Activated CD4-positive, alpha-beta memory T cell treated with anti-CD3 and anti-CD28 coated beads for 36 hours (primary cell): ENCODE data around the gene FRMD6. TPM values are rescaled to one million over a fixed set of nuclear protein-coding genes. Genes with fewer than 3 reads are reported as not detected.

ENCODE experiments used
- CTCF ChIA-PET: fragments of 350-600 bp; sonication (Branson Sonifier 250); formaldehyde crosslinking; loops from one replicate; lab custom pipeline; 2021; ENCODE audit warnings: antibody characterized with exemption, inconsistent platforms; lab: Charles Lee
- POLR2A ChIA-PET: fragments of 350-600 bp; sonication (Branson Sonifier 250); formaldehyde crosslinking; loops from one replicate; lab custom pipeline; 2021; ENCODE audit warnings: antibody characterized with exemption; lab: Charles Lee
- DNase-seq: peaks from one replicate; pipeline ENCODE4 v3.0.0-alpha.2; 2020
- H3K27ac Mint-ChIP-seq: one replicate; pipeline ENCODE4 v1.8.0; 2021; ENCODE audit warnings: mixed read lengths
- H3K27me3 Mint-ChIP-seq: one replicate; pipeline ENCODE4 v1.8.0; 2021; ENCODE audit warnings: mixed read lengths
- H3K36me3 Mint-ChIP-seq: one replicate; pipeline ENCODE4 v1.8.0; 2021; ENCODE audit warnings: mixed read lengths
- H3K4me1 Mint-ChIP-seq: one replicate; pipeline ENCODE4 v1.8.0; 2021; ENCODE audit warnings: low read depth, mixed read lengths
- H3K4me3 Mint-ChIP-seq: one replicate; pipeline ENCODE4 v1.8.0; 2021; ENCODE audit warnings: mild to moderate bottlenecking, mixed read lengths
- H3K9me3 Mint-ChIP-seq: one replicate; pipeline ENCODE4 v1.8.0; 2021; ENCODE audit warnings: mixed read lengths
- intact Hi-C: fragments of 100-400 bp; cut with micrococcal nuclease; formaldehyde crosslinking; loops from one replicate; pipeline ENCODE4 v1.15.1; 2023
- total RNA-seq, 2 experiments: library from RNA; stranded (reverse); gene quantifications; one replicate each; pipeline ENCODE4 v1.2.3, GENCODE V29; 2021

FRMD6 gene
- 1 to 10 TPM; 3.2 to 3.4 TPM for total RNA-seq

- H3K9me3 Mint-ChIP-seq = no peaks in the 10 kb centered on the region
Measured at GRCh38 chr14:51651388-51652167, at the start of gene FRMD6. Gene FRMD6 (plus strand): TSS chr14:51651910. CDS start chr14:51689837, 37,927 bp downstream.

GRCh38 chr14:51602310-51602709 lies 49.4 kb upstream of the FRMD6 start:
- Mint-ChIP-seq H3K36me3 (no peaks in the 10 kb centered on the region), H3K27me3 (peaks cover 14% of the 10 kb centered on the region), H3K9me3 (no peaks in the 10 kb centered on the region), H3K4me1 (no peaks in the 10 kb centered on the region), H3K27ac (no peak overlapping the region), H3K4me3 (no peak overlapping the region)
- no peak for DNase-seq
- CTCF ChIA-PET = no interaction called here
- intact Hi-C loops = no loop called here
- POLR2A ChIA-PET = no interaction called here

More at GRCh38 chr14:51651388-51652167, at the start of gene FRMD6:
- H3K4me3 Mint-ChIP-seq = peak within 1 kb of the TSS; percentile 78
- H3K27me3 Mint-ChIP-seq = peaks cover 17% of the 10 kb centered on the region
- no peaks in the 10 kb centered on the region for H3K36me3 Mint-ChIP-seq
- H3K27ac Mint-ChIP-seq = peak within 1 kb of the TSS; percentile 5
- CTCF ChIA-PET = interaction anchor here (0.7 to 2.7 kb wide), 14 partner anchors 9 to 411 kb away, joined by 3 to 26 read pairs (median 4); partner anchors contain the start of genes GNG2 and TMX1
- POLR2A ChIA-PET = interaction anchor here (1.0 to 1.2 kb wide), 4 partner anchors 17 to 557 kb away, joined by 3 read pairs; partner anchors contain the start of gene TRIM9
- peak; percentile 89 for DNase-seq
- intact Hi-C loops = loop anchor here (1.0 to 10.0 kb wide), 8 partner anchors 93 to 1043 kb away; partner anchors contain the start of genes ERO1A, GNG2, GPR137C and RTRAF
- H3K4me1 Mint-ChIP-seq = peaks cover 26% of the 10 kb centered on the region

GRCh38 chr14:51603495-51603894 lies 48.2 kb upstream of the FRMD6 start:
- CTCF ChIA-PET = no interaction called here
- Mint-ChIP-seq H3K27me3 (peaks cover 16% of the 10 kb centered on the region), H3K4me1 (no peaks in the 10 kb centered on the region), H3K4me3 (no peak overlapping the region), H3K27ac (no peak overlapping the region), H3K36me3 (no peaks in the 10 kb centered on the region), H3K9me3 (no peaks in the 10 kb centered on the region)
- DNase-seq = no peak
- POLR2A ChIA-PET = no interaction called here
- intact Hi-C loops = no loop called here

DNA sequence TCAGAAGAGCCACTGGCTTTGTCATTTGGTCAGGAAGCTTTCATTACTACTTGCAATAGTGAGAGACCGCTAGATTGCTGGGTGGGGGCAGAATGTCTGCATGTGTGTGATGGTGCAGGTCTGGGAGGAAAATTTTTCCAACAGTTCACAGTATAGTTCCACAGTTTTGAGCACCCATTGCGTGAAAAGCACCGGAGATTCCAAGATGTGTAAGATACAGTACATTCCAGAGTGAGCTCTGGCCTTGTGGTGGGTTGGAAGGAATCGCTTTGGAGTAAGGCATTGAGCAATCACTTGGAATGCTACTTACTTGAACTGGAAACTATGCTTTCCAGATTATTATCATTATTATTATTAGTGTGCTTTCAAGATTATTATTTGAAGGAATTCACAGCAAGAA lies 47.6 kb upstream of the FRMD6 start:
- no peaks in the 10 kb centered on the region for H3K4me1 Mint-ChIP-seq
- intact Hi-C loops = no loop called here
- H3K9me3 Mint-ChIP-seq = no peaks in the 10 kb centered on the region
- ChIA-PET POLR2A (no interaction called here), CTCF (no interaction called here)
- no peak overlapping the region for H3K4me3 Mint-ChIP-seq
- H3K36me3 Mint-ChIP-seq = no peaks in the 10 kb centered on the region
- H3K27ac Mint-ChIP-seq = no peak overlapping the region
- DNase-seq = no peak
- peaks cover 16% of the 10 kb centered on the region for H3K27me3 Mint-ChIP-seq

DNA sequence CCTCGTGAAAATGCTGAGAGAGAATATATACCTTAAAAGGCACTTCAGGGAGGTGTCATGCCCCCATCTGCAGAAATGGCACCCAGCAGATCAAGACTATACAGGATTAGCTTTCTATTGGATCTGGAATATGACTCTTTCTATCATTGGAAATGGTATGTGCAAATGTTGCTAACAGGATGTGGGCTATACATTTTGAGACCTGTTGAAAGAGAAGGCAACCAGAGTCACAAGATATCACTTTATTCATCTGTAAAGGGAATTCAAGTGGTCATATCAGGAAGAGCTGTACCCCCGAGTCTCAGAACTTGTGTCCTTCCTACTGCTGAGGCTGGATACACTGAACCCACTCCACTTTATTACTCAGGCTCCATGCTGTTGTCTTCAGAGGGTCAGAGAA lies 46.1 kb upstream of the FRMD6 start:
- DNase-seq = no peak
- no peaks in the 10 kb centered on the region for H3K4me1 Mint-ChIP-seq
- H3K27me3 Mint-ChIP-seq = peaks cover 10% of the 10 kb centered on the region
- CTCF ChIA-PET = no interaction called here
- intact Hi-C loops = no loop called here
- no peak overlapping the region for H3K4me3 Mint-ChIP-seq
- no peak overlapping the region for H3K27ac Mint-ChIP-seq
- H3K9me3 Mint-ChIP-seq = no peaks in the 10 kb centered on the region
- no peaks in the 10 kb centered on the region for H3K36me3 Mint-ChIP-seq
- POLR2A ChIA-PET = no interaction called here

DNA sequence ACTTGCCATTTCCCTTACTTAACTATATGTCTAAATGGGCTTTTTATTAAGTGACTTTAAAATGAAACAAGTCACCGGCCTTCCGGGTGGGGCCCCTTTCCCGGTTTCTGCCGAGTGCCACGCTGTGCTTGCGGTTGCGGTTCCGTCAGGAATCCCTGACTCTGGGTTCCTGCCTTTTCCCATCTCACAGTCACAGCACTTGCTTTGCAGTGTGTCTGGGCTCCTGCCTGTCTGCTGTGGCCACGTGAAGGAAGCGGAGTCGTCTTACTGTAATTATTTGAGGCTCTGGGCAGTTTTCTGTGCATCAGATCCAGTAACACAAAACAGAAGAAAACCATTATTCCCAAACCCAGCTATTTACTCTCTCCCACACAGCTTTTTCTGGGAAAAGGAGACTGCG lies 44.0 kb upstream of the FRMD6 start:
- ChIA-PET CTCF (no interaction called here), POLR2A (no interaction called here)
- Mint-ChIP-seq H3K27ac (no peak overlapping the region), H3K9me3 (no peaks in the 10 kb centered on the region), H3K27me3 (peaks cover 5% of the 10 kb centered on the region), H3K4me1 (peaks cover 6% of the 10 kb centered on the region), H3K4me3 (no peak overlapping the region), H3K36me3 (no peaks in the 10 kb centered on the region)
- intact Hi-C loops = no loop called here
- DNase-seq = no peak

GRCh38 chr14:51609251-51609954 lies 42.3 kb upstream of the FRMD6 start:
- H3K4me3 Mint-ChIP-seq = no peak overlapping the region
- H3K36me3 Mint-ChIP-seq = no peaks in the 10 kb centered on the region
- DNase-seq = no peak
- H3K27ac Mint-ChIP-seq = no peak overlapping the region
- H3K9me3 Mint-ChIP-seq = no peaks in the 10 kb centered on the region
- ChIA-PET CTCF (no interaction called here), POLR2A (no interaction called here)
- intact Hi-C loops = no loop called here
- H3K4me1 Mint-ChIP-seq = peaks cover 7% of the 10 kb centered on the region
- peaks cover 3% of the 10 kb centered on the region for H3K27me3 Mint-ChIP-seq

- no peak overlapping the region for H3K4me3 Mint-ChIP-seq
- peaks cover 7% of the 10 kb centered on the region for H3K4me1 Mint-ChIP-seq
- no peaks in the 10 kb centered on the region for H3K9me3 Mint-ChIP-seq
- CTCF ChIA-PET = no interaction called here
- peaks cover 3% of the 10 kb centered on the region for H3K27me3 Mint-ChIP-seq
- POLR2A ChIA-PET = no interaction called here
- H3K27ac Mint-ChIP-seq = no peak overlapping the region
- no peaks in the 10 kb centered on the region for H3K36me3 Mint-ChIP-seq
- intact Hi-C loops = loop anchor here (5.0 kb wide), 1 partner anchor 67 kb away; no protein-coding TSS in a partner anchor
- DNase-seq = no peak
Measured at GRCh38 chr14:51609955-51610283, 41.8 kb upstream of the FRMD6 start.

DNA sequence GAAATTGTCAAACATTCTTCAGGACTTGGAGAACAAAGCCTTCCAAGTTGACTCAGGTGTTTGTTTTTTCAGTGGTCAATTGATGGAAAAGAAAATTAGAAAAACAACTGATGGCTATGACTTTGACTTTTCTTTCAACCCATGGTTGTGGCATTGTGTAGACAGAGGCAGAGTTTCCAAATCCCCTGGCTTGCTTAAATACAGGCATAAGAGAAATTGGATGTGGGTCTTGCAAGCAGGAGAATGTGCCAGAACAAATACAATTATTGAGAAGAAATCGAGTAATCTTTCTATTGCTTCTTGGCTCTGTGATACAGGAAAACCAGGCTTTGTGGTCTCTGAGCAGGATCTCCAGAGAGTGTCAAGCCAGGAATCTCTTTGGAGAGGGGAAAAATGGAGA lies 40.9 kb upstream of the FRMD6 start:
- intact Hi-C loops = loop anchor here (5.0 kb wide), 1 partner anchor 67 kb away; no protein-coding TSS in a partner anchor
- peaks cover 3% of the 10 kb centered on the region for H3K27me3 Mint-ChIP-seq
- no peaks in the 10 kb centered on the region for H3K9me3 Mint-ChIP-seq
- no peak overlapping the region for H3K27ac Mint-ChIP-seq
- ChIA-PET CTCF (no interaction called here), POLR2A (interaction anchor here (0.6 kb wide), 1 partner anchor 23 kb away, joined by 3 read pairs; no protein-coding TSS in a partner anchor)
- no peaks in the 10 kb centered on the region for H3K36me3 Mint-ChIP-seq
- H3K4me3 Mint-ChIP-seq = no peak overlapping the region
- H3K4me1 Mint-ChIP-seq = peaks cover 7% of the 10 kb centered on the region
- DNase-seq = no peak

DNA sequence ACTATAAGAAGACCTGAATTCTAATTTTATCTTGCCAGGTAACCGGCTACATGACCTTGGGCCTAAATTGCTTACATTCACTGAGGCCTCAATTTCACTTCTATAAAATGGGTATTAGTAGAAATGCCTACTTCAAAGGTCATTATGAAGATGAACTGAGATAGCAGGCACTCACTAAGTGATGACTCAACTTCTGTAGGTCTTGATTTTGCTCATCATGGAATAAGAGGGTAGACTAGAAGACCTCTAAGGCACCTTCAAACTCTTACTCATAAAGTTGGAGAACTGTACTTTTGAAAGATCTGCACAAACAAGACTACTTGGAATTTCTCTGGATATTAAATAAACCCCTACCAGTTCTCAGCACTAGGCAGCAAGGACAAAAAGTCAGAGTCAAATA lies 39.3 kb upstream of the FRMD6 start:
- Mint-ChIP-seq H3K4me1 (peaks cover 7% of the 10 kb centered on the region), H3K27ac (no peak overlapping the region), H3K36me3 (no peaks in the 10 kb centered on the region), H3K4me3 (no peak overlapping the region), H3K27me3 (peaks cover 4% of the 10 kb centered on the region), H3K9me3 (no peaks in the 10 kb centered on the region)
- ChIA-PET CTCF (no interaction called here), POLR2A (no interaction called here)
- no peak for DNase-seq
- intact Hi-C loops = loop anchor here (5.0 kb wide), 1 partner anchor 65 kb away; no protein-coding TSS in a partner anchor

DNA sequence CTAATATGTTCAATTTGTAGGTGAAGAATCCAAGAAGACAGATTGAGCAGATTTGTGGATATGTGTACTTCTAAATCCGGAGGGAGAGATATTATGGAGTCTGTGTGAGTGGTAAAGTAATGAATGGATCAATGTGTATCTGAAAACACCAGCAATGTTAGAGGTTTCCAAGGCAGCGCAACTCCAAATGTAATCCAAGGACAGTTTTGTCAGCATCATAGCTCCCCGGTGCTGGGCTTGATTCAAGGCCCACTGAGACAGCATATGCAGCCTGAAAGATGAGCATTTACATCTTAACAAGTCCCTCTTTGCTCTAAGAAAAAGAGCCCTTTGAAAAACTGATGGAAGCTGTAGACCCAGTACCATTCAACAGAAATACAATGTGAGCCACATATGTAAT lies 38.3 kb upstream of the FRMD6 start:
- ChIA-PET POLR2A (no interaction called here), CTCF (no interaction called here)
- Mint-ChIP-seq H3K4me3 (no peak overlapping the region), H3K36me3 (no peaks in the 10 kb centered on the region), H3K9me3 (no peaks in the 10 kb centered on the region), H3K4me1 (peaks cover 7% of the 10 kb centered on the region), H3K27me3 (peaks cover 7% of the 10 kb centered on the region), H3K27ac (no peak overlapping the region)
- intact Hi-C loops = loop anchor here (5.0 kb wide), 1 partner anchor 64 kb away; no protein-coding TSS in a partner anchor
- DNase-seq = no peak

- peaks cover 5% of the 10 kb centered on the region for H3K27me3 Mint-ChIP-seq
- CTCF ChIA-PET = no interaction called here
- no peaks in the 10 kb centered on the region for H3K9me3 Mint-ChIP-seq
- POLR2A ChIA-PET = no interaction called here
- intact Hi-C loops = loop anchor here (5.0 kb wide), 1 partner anchor 63 kb away; no protein-coding TSS in a partner anchor
- DNase-seq = no peak
- no peak overlapping the region for H3K4me3 Mint-ChIP-seq
- no peaks in the 10 kb centered on the region for H3K36me3 Mint-ChIP-seq
- H3K27ac Mint-ChIP-seq = no peak overlapping the region
- peaks cover 7% of the 10 kb centered on the region for H3K4me1 Mint-ChIP-seq
Measured at GRCh38 chr14:51614707-51615106, 37.0 kb upstream of the FRMD6 start.
